Endothelial cell of umbilical vein (primary cell): ENCODE results near the gene CXCL3. TPM values are rescaled to one million over a fixed set of nuclear protein-coding genes. Genes with fewer than 3 reads are reported as not detected.

Source experiments
- BruUV-seq: library from RNA; stranded (reverse); fragments of 400-500 nt; replicated peaks from 2 replicates; lab custom pipeline; 2021; lab: Mats Ljungman, UMichigan
- CTCF ChIA-PET: fragments of 300-600, 350-600 bp; sonication (Branson Sonifier 250); formaldehyde crosslinking; loops from one replicate; lab custom pipeline; 2021; ENCODE audit warnings: antibody characterized with exemption, inconsistent platforms; lab: Charles Lee
- POLR2A ChIA-PET: fragments of 300-600, 350-600 bp; sonication (Branson Sonifier 250); formaldehyde crosslinking; loops from one replicate; lab custom pipeline; 2021; ENCODE audit warnings: antibody characterized with exemption, inconsistent platforms; lab: Charles Lee
- DNase-seq: peaks from one replicate; pipeline ENCODE4 v3.0.0-alpha.2; 2011; ENCODE audit warnings: low read depth, low spot score
- FAIRE-seq: peaks from 2 replicates; lab custom pipeline; 2011; peaks lifted over from hg19 to GRCh38; lab: Jason Lieb, UNC
- H2AFZ ChIP-seq: 2 replicates; pipeline ENCODE4 v1.6.0; 2012; ENCODE audit warnings: low read depth, low read length, control low read depth, inconsistent platforms
- H3K27ac ChIP-seq: 2 replicates; pipeline ENCODE4 v1.5.1; 2011; ENCODE audit warnings: low read depth, mild to moderate bottlenecking, control low read depth, low read length, moderate library complexity; ENCODE audit not compliant: insufficient read depth
- H3K27me3 ChIP-seq, 2 experiments: 2 replicates each; pipeline versions ENCODE4 v1.6.0 to v1.6.1; 2011; ENCODE audit warnings: low read length in 2 of 2, mixed read lengths in 1 of 2; ENCODE audit not compliant: control insufficient read depth in 2 of 2, insufficient read depth in 2 of 2
- H3K36me3 ChIP-seq, 2 experiments: 2 replicates in 1 of 2; 3 replicates in 1 of 2; pipeline ENCODE4 v1.5.1; 2011; ENCODE audit warnings: low read length in 2 of 2, mild to moderate bottlenecking in 1 of 2, moderate library complexity in 1 of 2; ENCODE audit not compliant: control insufficient read depth in 2 of 2, insufficient read depth in 2 of 2; ENCODE audit errors: extremely low read depth in 1 of 2
- H3K4me1 ChIP-seq: 3 replicates; pipeline ENCODE4 v1.5.1; 2011; ENCODE audit warnings: mild to moderate bottlenecking, low read length; ENCODE audit not compliant: control insufficient read depth, insufficient read depth; ENCODE audit errors: extremely low read depth
- H3K4me2 ChIP-seq: 2 replicates; pipeline ENCODE4 v1.6.1; 2011; ENCODE audit warnings: low read length, control low read depth, mixed read lengths; ENCODE audit not compliant: insufficient read depth
- H3K4me3 ChIP-seq, 3 experiments: fragments of 200-600 bp in 1 of 3; sonication (generic), shearing (Covaris generic) in 1 of 3; replicated peaks in 1 of 3; 2 replicates each; pipeline ENCODE4 v1.5.1; 2011 to 2016; ENCODE audit warnings: control low read depth in 3 of 3, low read length in 3 of 3, mild to moderate bottlenecking in 2 of 3, inconsistent platforms in 1 of 3, low read depth in 1 of 3, moderate library complexity in 1 of 3; ENCODE audit not compliant: insufficient read depth in 1 of 3
- H3K79me2 ChIP-seq: 2 replicates; pipeline ENCODE4 v1.6.0; 2012; ENCODE audit warnings: low read length, inconsistent platforms; ENCODE audit not compliant: control insufficient read depth, insufficient read depth
- H3K9ac ChIP-seq: replicated peaks from 2 replicates; pipeline ENCODE3; 2011; ENCODE audit warnings: low read length, control low read depth; ENCODE audit not compliant: insufficient read depth; ENCODE audit errors: extremely low read depth
- H3K9me1 ChIP-seq: replicated peaks from 3 replicates; pipeline ENCODE4 v1.6.0; 2011; ENCODE audit warnings: mild to moderate bottlenecking, low read length; ENCODE audit not compliant: control insufficient read depth, insufficient read depth; ENCODE audit errors: extremely low read depth
- H3K9me3 ChIP-seq: replicated peaks from 2 replicates; pipeline ENCODE4 v1.5.1; 2012; ENCODE audit warnings: low read length, inconsistent platforms; ENCODE audit not compliant: control insufficient read depth, insufficient read depth
- H4K20me1 ChIP-seq: replicated peaks from 2 replicates; pipeline ENCODE3; 2011; ENCODE audit warnings: mild to moderate bottlenecking, low read length; ENCODE audit not compliant: control insufficient read depth, insufficient read depth; ENCODE audit errors: extremely low read depth
- EZH2 ChIP-seq: IDR thresholded peaks from 2 replicates; pipeline ENCODE4 v1.6.1; 2012; ENCODE audit warnings: borderline replicate concordance, low read depth, mild to moderate bottlenecking, moderate library complexity, low read length, inconsistent platforms; ENCODE audit not compliant: severe bottlenecking
- FOS ChIP-seq: IDR thresholded peaks from 2 replicates; pipeline ENCODE4 v1.6.1; 2011; ENCODE audit warnings: mild to moderate bottlenecking, low read length, moderate library complexity, borderline replicate concordance; ENCODE audit not compliant: insufficient read depth
- JUN ChIP-seq: IDR thresholded peaks from 2 replicates; pipeline ENCODE4 v1.6.1; 2011; ENCODE audit warnings: borderline replicate concordance, low read depth; ENCODE audit not compliant: insufficient read length, insufficient read depth
- MYC ChIP-seq: IDR thresholded peaks from one replicate; pipeline ENCODE4 v1.6.1; 2011; ENCODE audit warnings: mild to moderate bottlenecking, low read depth, low read length
- POLR2A ChIP-seq: IDR thresholded peaks from 2 replicates; pipeline ENCODE4 v1.6.1; 2012; ENCODE audit warnings: low read depth, mild to moderate bottlenecking, control low read depth, low read length
- POLR2AphosphoS5 ChIP-seq: IDR thresholded peaks from 2 replicates; pipeline ENCODE4 v1.6.1; 2012; ENCODE audit warnings: low read depth, mild to moderate bottlenecking, control low read depth, low read length, moderate library complexity; ENCODE audit not compliant: insufficient read depth
- dilution Hi-C: fragments of 300-500 bp; cut with MboI; formaldehyde crosslinking; loops from one replicate; pipeline ENCODE4 v1.15.0; 2019; ENCODE audit warnings: low sequenced_read_pairs; ENCODE audit not compliant: extremely low pct_ligation_motif_present
- intact Hi-C: fragments of 100-400 bp; cut with micrococcal nuclease; formaldehyde crosslinking; loops from one replicate; pipeline ENCODE4 v1.10.0; 2022
- polyA plus RNA-seq, 4 experiments: library from polyadenylated mRNA; depleted of rRNA in 3 of 4; stranded (reverse) in 3 of 4; unstranded in 1 of 4; fragments of >200 nt; gene quantifications; 2 replicates each; pipeline versions ENCODE4 v1.2.1 to v1.2.3, GENCODE V29; 2011 to 2012; ENCODE audit warnings: missing spikeins in 1 of 4
- total RNA-seq: library from RNA; stranded (reverse); gene quantifications from 2 replicates; pipeline ENCODE4 v1.2.3, GENCODE V29; 2021
- TF ChIP-seq, protein P1 (sequence below): IDR thresholded peaks from 2 replicates; pipeline ENCODE4 v1.6.1; 2011; ENCODE audit not compliant: insufficient read depth, insufficient read length
- TF ChIP-seq, protein P2 (sequence below), 2 donors: IDR thresholded peaks; 1 replicate in 1 of 2; 2 replicates in 1 of 2; pipeline ENCODE4 v1.5.1; 2011; ENCODE audit warnings: low read length in 2 of 2, mild to moderate bottlenecking in 2 of 2, moderate library complexity in 2 of 2, control low read depth in 1 of 2, inconsistent platforms in 1 of 2, low read depth in 1 of 2; ENCODE audit not compliant: insufficient read depth in 1 of 2; ENCODE audit errors: extremely low read depth in 1 of 2

CXCL3 gene
- total and polyA plus RNA-seq, 2 donors (not counting 3 experiments of a cell fraction or from before 2014, with no cell fraction given) = 1.1 to 1.3 TPM

DNA sequence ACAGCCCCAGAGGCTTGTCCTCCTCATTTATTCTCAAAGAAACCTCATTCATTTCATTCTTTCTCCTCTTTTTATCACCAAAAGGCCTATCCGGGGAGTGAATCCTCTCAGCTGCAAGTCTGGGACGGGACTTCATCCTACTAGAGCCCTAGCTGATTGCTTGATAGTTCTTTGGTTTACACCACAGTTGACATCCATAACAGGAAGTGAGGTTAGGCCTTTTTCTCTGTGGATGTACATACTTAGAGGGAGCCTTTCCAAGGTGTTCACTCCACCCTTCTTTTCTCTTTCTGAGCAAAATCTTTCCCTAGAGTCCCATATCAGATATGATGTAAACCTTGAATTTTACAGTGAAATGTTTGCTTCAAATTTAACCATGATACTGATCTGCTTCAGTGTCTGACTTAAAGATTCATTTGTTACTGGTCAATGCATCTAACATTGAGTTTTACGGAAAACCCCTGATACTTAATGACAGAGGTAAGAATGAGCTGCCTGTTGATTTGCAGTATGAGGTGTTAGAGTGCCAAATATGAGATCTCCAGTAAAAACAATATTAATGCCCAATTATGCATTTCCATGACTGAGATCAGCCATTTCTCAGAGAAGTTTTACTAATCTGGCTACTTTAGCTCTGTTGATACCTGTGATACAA is 23.2 kb downstream of the CXCL3 start:
- no peaks in the 10 kb centered on the region for H3K36me3 ChIP-seq
- peaks cover 0 to 5% of the 10 kb centered on the region in 2 experiments for H3K27me3 ChIP-seq
- no peak overlapping the region for H3K9ac ChIP-seq
- H3K9me3 ChIP-seq = no peaks in the 10 kb centered on the region
- H3K4me2 ChIP-seq = no peak overlapping the region
- no peaks in the 10 kb centered on the region for H3K79me2 ChIP-seq
- H4K20me1 ChIP-seq = no peaks in the 10 kb centered on the region
- POLR2A ChIA-PET = no interaction called here
- FAIRE-seq (no peak), DNase-seq (no peak)
- H3K27ac ChIP-seq = no peak overlapping the region
- H3K9me1 ChIP-seq = no peaks in the 10 kb centered on the region
- CTCF ChIA-PET = no interaction called here
- H3K4me3 ChIP-seq = no peak overlapping the region
- no TSS peak for BruUV-seq
- H3K4me1 ChIP-seq = peaks cover 6% of the 10 kb centered on the region
- dilution Hi-C loops (no loop called here), intact Hi-C loops (no loop called here)
- H2AFZ ChIP-seq = no peak overlapping the region
- no peak for TF ChIP-seq EZH2
- TF ChIP-seq JUN = no peak
- no peak for TF ChIP-seq MYC
- no peak for TF ChIP-seq POLR2A
- TF ChIP-seq FOS = no peak
- TF ChIP-seq POLR2AphosphoS5 = no peak
- TF ChIP-seq, protein P1, sequence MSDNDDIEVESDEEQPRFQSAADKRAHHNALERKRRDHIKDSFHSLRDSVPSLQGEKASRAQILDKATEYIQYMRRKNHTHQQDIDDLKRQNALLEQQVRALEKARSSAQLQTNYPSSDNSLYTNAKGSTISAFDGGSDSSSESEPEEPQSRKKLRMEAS = no peak
- TF ChIP-seq, protein P2, sequence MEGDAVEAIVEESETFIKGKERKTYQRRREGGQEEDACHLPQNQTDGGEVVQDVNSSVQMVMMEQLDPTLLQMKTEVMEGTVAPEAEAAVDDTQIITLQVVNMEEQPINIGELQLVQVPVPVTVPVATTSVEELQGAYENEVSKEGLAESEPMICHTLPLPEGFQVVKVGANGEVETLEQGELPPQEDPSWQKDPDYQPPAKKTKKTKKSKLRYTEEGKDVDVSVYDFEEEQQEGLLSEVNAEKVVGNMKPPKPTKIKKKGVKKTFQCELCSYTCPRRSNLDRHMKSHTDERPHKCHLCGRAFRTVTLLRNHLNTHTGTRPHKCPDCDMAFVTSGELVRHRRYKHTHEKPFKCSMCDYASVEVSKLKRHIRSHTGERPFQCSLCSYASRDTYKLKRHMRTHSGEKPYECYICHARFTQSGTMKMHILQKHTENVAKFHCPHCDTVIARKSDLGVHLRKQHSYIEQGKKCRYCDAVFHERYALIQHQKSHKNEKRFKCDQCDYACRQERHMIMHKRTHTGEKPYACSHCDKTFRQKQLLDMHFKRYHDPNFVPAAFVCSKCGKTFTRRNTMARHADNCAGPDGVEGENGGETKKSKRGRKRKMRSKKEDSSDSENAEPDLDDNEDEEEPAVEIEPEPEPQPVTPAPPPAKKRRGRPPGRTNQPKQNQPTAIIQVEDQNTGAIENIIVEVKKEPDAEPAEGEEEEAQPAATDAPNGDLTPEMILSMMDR (IDR thresholded peaks at IDR 0.05; ENCODE audit: extremely low read depth in 1 of 2, insufficient read depth in 1 of 2, low read depth in 1 of 2, low read length in 2 of 2) = no peak
